Measurements from ENCODE around the gene GPR83.
"Not testable (repeated sequence)": the region's sequence is repeated elsewhere in the genome, so short reads cannot be mapped to it uniquely, and the experiment has no call there.

The GPR83 gene

DNA sequence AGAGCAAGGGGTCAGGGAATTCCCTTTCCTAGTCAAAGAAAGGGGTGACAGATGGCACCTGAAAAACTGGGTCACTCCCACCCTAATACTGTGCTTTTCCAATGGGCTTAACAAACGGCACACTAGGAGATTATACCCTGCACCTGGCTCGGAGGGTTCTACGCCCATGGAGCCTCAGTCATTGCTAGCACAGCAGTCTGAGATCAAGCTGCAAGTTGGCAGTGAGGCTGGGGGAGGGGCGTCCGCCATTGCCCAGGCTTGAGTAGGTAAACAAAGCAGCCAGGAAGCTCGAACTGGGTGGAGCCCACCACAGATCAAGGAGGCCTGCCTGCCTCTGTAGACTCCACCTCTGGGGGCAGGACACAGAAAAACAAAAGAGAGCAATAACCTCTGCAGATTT, 30.6 kb downstream of the GPR83 start:
- not testable (repeated sequence) for DNase-seq

GRCh38 chr11:94350850-94351563, 50.2 kb downstream of the GPR83 start:
- DNase-seq = not testable (repeated sequence)

- DNase-seq = not testable (repeated sequence)
These were observed 54.9 kb downstream of the GPR83 start for GRCh38 chr11:94346311-94346710.

GRCh38 chr11:94343495-94343894, 57.7 kb downstream of the GPR83 start:
- no peak for DNase-seq

GRCh38 chr11:94342250-94342649, 59.0 kb downstream of the GPR83 start:
- DNase-seq = no peak

DNA sequence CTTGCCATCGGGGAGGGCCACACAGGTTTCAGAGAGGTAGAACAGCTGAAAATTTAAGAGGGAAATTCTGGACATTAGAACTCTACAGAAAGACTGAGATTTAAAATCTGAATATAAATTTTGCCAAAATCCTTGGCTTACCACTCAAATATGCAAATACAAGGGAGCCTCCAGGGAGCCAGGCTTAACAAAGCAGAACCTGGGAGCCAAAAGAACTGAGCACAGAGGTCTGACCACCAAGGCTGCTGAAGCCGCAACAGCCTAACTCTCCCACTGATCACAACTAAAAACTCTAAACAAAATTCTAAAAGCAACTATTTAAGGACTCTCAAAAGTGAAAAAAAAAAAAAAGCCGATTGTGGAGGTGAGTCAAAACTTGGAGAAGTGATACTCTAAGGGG, 62.6 kb downstream of the GPR83 start:
- DNase-seq = no peak

- no peak for DNase-seq
These were observed 65.2 kb downstream of the GPR83 start for GRCh38 chr11:94336033-94336432.

GRCh38 chr11:94332814-94333213, 68.4 kb downstream of the GPR83 start:
- no peak for DNase-seq

DNA sequence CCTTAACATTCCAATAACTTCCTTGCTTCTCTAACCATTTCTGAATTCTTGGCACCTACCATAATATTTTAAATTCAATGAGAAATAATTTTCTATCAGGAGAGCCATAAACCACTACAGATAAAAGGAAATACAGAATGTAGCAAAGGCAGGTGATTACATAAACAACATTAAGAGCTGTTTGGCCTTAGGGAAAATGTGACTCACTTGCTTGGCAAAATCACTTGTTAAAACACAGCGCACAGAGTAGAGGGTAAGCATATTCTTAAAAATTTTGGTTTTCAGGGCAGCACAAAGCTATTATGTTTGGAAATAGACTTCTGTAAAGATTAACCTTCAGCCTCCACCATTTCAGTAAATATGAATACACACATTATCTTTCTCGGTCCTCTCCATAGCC, 70.4 kb downstream of the GPR83 start:
- DNase-seq = no peak

DNA sequence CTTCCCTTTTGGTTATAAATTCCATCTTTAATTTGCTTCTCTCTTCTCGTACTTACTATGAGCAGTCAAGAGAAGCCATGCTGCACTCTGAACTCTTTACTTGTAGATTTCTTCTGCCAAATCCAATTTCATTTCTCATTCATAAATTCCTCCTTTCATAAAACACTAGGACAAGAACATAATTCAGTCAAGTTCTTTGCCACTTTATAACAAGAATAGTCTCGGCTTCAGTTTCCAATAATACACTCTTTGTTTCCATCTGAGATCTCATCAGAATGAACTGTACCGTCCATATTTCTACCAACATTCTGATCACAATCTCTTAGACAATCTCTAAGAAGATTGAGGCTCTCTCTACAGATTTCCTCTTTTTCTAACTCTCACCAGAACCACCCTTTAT, 71.7 kb downstream of the GPR83 start:
- DNase-seq = no peak

- DNase-seq = no peak
These were observed 72.6 kb downstream of the GPR83 start for GRCh38 chr11:94328587-94329080.
